ENCODE results near the gene TMC7. TPM values are rescaled to one million over a fixed set of nuclear protein-coding genes. Genes with fewer than 3 reads are reported as not detected.

Gene TMC7
- total and polyA plus RNA-seq, 2 of the 13 experiments (the other 11 are each of a cell fraction or from before 2014, with no cell fraction given): 1.2 to 5.1 TPM

DNA sequence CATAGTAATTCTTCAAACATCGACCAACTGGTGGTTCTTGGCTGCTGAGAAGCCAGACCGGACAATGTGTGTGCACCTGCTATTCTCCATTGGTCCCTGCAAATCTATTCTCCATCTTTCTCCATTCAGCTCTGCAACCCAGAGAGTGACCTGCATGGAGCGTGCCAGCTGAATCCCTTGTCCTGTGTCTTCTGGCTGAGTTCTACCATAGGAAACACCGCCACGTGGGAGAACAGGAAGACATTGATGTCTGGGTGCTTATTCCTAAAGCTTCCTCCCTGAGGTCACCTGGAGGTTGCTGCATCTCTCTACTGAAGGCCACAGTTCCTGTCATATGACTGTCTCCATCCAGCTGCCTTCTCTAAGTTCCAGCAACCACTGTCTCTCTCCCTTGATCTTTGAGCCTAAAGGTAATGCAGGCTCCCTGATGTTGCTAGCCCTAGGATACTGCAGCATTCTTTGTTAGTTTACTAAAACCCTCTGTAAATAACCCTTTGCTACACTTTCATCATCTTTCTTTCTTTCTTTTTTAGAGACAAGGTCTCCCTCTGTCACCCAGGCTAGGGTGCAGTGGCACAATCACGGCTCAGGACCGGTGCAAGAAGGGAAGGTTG lies 46.9 kb upstream of the TMC7 start (continued):
- TF ChIP-seq, protein P1, sequence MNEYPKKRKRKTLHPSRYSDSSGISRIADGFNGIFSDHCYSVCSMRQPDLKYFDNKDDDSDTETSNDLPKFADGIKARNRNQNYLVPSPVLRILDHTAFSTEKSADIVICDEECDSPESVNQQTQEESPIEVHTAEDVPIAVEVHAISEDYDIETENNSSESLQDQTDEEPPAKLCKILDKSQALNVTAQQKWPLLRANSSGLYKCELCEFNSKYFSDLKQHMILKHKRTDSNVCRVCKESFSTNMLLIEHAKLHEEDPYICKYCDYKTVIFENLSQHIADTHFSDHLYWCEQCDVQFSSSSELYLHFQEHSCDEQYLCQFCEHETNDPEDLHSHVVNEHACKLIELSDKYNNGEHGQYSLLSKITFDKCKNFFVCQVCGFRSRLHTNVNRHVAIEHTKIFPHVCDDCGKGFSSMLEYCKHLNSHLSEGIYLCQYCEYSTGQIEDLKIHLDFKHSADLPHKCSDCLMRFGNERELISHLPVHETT (CRISPR knock-in tag; conservative IDR thresholded peaks at IDR 0.05): no peak
- TF ChIP-seq, protein P2, sequence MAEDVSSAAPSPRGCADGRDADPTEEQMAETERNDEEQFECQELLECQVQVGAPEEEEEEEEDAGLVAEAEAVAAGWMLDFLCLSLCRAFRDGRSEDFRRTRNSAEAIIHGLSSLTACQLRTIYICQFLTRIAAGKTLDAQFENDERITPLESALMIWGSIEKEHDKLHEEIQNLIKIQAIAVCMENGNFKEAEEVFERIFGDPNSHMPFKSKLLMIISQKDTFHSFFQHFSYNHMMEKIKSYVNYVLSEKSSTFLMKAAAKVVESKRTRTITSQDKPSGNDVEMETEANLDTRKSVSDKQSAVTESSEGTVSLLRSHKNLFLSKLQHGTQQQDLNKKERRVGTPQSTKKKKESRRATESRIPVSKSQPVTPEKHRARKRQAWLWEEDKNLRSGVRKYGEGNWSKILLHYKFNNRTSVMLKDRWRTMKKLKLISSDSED (CRISPR knock-in tag; IDR thresholded peaks at IDR 0.05): no peak
- TF ChIP-seq CBFB (CRISPR knock-in tag; IDR thresholded peaks at IDR 0.05) (0 out of 2 replicates have a peak, but pooled peaks have one; percentile 52), ZFP1 (CRISPR knock-in tag; IDR thresholded peaks at IDR 0.05) (peak; percentile 68; the same call in 1 of the 2 replicates), ZNF431 (CRISPR knock-in tag; IDR thresholded peaks at IDR 0.05; ENCODE audit: borderline replicate concordance, low read depth) (no peak), LCORL (IDR thresholded peaks at IDR 0.05) (peak; percentile 78), LCORL (CRISPR knock-in tag; IDR thresholded peaks at IDR 0.05) (peak; percentile 83), ZNF546 (CRISPR knock-in tag; conservative IDR thresholded peaks at IDR 0.05) (no peak), SMAD3 (CRISPR knock-in tag; IDR thresholded peaks at IDR 0.05) (peak; percentile 95), ZNF607 (CRISPR knock-in tag; IDR thresholded peaks at IDR 0.05; ENCODE audit: borderline replicate concordance) (no peak), RAD21 (CRISPR knock-in tag; IDR thresholded peaks at IDR 0.05) (peak; percentile 27), SOX13 (IDR thresholded peaks at IDR 0.05) (peak; percentile 39; the same call in 1 of the 2 replicates), SOX13 (CRISPR knock-in tag; conservative IDR thresholded peaks at IDR 0.05 in 1 of 2, IDR thresholded peaks at IDR 0.05 in 1 of 2) (peak in 1 of 2 experiments; percentile 89; a peak in 2 of 4 replicates), ELF3 (CRISPR knock-in tag; IDR thresholded peaks at IDR 0.05) (peak; percentile 86), ZNF614 (CRISPR knock-in tag; IDR thresholded peaks at IDR 0.05; ENCODE audit: borderline replicate concordance) (peak; percentile 91)
- TF ChIP-seq, protein P3, sequence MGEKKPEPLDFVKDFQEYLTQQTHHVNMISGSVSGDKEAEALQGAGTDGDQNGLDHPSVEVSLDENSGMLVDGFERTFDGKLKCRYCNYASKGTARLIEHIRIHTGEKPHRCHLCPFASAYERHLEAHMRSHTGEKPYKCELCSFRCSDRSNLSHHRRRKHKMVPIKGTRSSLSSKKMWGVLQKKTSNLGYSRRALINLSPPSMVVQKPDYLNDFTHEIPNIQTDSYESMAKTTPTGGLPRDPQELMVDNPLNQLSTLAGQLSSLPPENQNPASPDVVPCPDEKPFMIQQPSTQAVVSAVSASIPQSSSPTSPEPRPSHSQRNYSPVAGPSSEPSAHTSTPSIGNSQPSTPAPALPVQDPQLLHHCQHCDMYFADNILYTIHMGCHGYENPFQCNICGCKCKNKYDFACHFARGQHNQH (CRISPR knock-in tag; IDR thresholded peaks at IDR 0.05): peak; percentile 81
- TF ChIP-seq, protein P4, sequence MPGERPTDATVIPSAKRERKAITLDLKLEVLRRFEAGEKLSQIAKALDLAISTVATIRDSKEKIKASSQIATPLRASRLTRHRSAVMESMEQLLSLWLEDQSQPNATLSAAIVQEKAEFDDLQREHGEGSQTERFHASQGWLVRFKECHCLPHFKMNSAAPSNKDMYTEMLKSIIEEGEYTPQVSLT (CRISPR knock-in tag; IDR thresholded peaks at IDR 0.05; ENCODE audit: borderline replicate concordance, low read depth): no peak
- TF ChIP-seq, protein P5, sequence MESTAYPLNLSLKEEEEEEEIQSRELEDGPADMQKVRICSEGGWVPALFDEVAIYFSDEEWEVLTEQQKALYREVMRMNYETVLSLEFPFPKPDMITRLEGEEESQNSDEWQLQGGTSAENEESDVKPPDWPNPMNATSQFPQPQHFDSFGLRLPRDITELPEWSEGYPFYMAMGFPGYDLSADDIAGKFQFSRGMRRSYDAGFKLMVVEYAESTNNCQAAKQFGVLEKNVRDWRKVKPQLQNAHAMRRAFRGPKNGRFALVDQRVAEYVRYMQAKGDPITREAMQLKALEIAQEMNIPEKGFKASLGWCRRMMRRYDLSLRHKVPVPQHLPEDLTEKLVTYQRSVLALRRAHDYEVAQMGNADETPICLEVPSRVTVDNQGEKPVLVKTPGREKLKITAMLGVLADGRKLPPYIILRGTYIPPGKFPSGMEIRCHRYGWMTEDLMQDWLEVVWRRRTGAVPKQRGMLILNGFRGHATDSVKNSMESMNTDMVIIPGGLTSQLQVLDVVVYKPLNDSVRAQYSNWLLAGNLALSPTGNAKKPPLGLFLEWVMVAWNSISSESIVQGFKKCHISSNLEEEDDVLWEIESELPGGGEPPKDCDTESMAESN (CRISPR knock-in tag; conservative IDR thresholded peaks at IDR 0.05): 0 out of 2 replicates have a peak, but pooled peaks have one; percentile 31
- TF ChIP-seq, protein P6, sequence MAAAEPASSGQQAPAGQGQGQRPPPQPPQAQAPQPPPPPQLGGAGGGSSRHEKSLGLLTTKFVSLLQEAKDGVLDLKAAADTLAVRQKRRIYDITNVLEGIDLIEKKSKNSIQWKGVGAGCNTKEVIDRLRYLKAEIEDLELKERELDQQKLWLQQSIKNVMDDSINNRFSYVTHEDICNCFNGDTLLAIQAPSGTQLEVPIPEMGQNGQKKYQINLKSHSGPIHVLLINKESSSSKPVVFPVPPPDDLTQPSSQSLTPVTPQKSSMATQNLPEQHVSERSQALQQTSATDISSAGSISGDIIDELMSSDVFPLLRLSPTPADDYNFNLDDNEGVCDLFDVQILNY (CRISPR knock-in tag; conservative IDR thresholded peaks at IDR 0.05): no peak
- TF ChIP-seq, protein P7, sequence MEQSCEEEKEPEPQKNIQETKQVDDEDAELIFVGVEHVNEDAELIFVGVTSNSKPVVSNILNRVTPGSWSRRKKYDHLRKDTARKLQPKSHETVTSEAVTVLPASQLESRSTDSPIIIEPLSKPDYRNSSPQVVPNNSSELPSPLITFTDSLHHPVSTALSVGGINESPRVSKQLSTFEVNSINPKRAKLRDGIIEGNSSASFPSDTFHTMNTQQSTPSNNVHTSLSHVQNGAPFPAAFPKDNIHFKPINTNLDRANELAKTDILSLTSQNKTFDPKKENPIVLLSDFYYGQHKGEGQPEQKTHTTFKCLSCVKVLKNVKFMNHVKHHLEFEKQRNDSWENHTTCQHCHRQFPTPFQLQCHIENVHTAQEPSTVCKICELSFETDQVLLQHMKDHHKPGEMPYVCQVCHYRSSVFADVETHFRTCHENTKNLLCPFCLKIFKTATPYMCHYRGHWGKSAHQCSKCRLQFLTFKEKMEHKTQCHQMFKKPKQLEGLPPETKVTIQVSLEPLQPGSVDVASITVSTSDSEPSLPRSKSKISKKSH (CRISPR knock-in tag; IDR thresholded peaks at IDR 0.05; ENCODE audit: borderline replicate concordance): no peak
